Stimulated activated CD4-positive, alpha-beta T cell treated with anti-CD3 and anti-CD28 coated beads, Interleukin-4, amount 100 ng/mL, for 4 hours (primary cell): ENCODE results near the gene INPP4B.

Source experiments
- DNase-seq, 2 experiments: peaks; one replicate each; pipeline ENCODE4 v3.0.0-alpha.2; 2020

INPP4B gene

GRCh38 chr4:142367418-142368180 lies 478.5 kb downstream of the INPP4B start:
- no peak for DNase-seq

DNA sequence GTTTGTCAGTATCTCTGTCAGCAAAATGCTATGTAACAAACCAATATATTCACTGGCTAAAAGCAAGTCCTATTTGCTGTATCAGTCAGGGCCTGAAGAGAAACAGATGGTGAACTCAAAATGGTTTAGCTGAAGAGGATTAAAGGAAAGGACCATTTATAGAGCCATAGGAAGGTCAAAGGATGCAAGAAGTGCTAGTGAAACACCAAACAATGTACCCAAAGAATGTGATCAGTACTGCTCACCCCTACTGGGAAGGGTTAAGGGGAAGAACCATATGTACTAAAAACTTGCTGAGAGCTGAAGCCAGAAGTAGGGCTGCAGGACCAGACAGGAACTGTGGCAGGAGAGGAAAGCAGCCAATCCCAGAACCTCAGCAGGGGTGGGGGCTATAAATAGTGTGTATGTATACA lies 479.3 kb downstream of the INPP4B start:
- no peak for DNase-seq

- DNase-seq, result no peak
Observed at GRCh38 chr4:142365391-142365790, 480.7 kb downstream of the INPP4B start.

DNA sequence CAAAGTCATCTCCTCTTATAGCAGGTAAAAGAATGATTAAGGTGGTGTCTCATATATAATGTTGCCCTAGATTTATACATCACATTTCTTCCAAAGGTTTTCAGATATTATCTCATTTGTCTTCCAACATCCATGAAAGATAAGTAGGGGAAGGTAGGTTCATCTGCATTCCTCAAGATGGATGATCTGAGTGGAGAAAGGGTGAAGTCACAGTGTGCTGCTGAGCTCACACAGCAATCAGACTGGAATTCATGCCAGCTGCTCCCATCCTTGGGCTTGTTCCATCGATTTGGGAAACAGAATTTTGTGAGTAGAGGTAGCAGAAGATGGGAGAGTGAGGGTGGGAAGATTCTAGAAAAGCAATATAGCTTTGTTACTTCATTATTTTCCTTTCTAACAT lies 482.4 kb downstream of the INPP4B start:
- DNase-seq, result no peak

- DNase-seq, result no peak
Observed at GRCh38 chr4:142361981-142362380, 484.1 kb downstream of the INPP4B start.

GRCh38 chr4:142360657-142361056 lies 485.4 kb downstream of the INPP4B start:
- DNase-seq, result no peak

GRCh38 chr4:142358656-142359055 lies 487.4 kb downstream of the INPP4B start:
- DNase-seq, result no peak

GRCh38 chr4:142356801-142357200 lies 489.3 kb downstream of the INPP4B start:
- peak in 1 of 2 experiments; percentile 32 for DNase-seq

- no peak for DNase-seq
Observed at GRCh38 chr4:142356118-142356759, 489.9 kb downstream of the INPP4B start.

- no peak for DNase-seq
Observed at GRCh38 chr4:142355421-142355930, 490.6 kb downstream of the INPP4B start.

- no peak for DNase-seq
Observed at GRCh38 chr4:142354794-142355420, 491.2 kb downstream of the INPP4B start.

GRCh38 chr4:142354041-142354440 lies 492.1 kb downstream of the INPP4B start:
- DNase-seq, result no peak

GRCh38 chr4:142353149-142353738 lies 492.9 kb downstream of the INPP4B start:
- DNase-seq, result no peak

- DNase-seq, result no peak
Observed at GRCh38 chr4:142352712-142353111, 493.4 kb downstream of the INPP4B start.

DNA sequence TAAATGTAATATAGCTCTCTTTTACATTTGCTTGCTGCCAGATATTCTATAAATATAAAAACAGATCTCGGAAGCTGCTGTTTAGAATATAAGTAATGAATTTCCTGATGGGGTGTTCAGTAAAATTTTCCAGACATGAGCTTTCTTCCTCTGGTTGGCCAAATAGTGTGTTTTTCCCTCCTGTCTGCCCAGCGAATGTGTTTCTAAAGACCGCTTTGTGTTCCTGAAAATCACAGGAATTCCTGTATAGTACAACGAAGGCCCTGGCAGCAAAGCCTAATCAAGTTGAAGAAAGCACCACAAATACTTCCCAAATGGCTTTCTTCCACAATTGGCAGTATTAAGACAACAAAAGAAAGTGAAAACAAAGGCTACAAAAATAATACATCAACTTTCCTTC lies 494.1 kb downstream of the INPP4B start:
- DNase-seq, result no peak

GRCh38 chr4:142350871-142351270 lies 495.2 kb downstream of the INPP4B start:
- DNase-seq, result no peak

- DNase-seq, result no peak
Observed at GRCh38 chr4:142348613-142349021, 497.5 kb downstream of the INPP4B start.

DNA sequence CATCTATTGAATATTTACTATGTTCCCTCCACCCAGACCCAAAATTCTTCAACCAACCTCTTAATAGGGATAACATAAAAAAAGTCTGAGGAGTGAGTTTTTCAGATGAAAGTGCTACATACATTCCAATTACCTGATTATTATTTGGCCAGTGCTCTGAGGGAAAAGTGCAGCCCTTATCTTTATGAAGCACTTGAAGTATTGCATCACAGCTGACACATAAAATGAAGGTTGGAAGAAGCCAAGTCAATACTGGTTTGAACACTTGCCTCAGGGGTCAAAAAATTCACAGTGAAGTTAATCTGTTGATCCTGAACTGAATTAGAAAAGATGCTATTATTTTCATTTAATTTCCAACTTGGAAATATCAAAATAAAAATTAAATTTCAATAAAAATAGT lies 498.9 kb downstream of the INPP4B start:
- no peak for DNase-seq

GRCh38 chr4:142345924-142346323 lies 500.2 kb downstream of the INPP4B start:
- no peak for DNase-seq

GRCh38 chr4:142341268-142341667 lies 504.8 kb downstream of the INPP4B start:
- DNase-seq, result no peak

GRCh38 chr4:142339053-142339452 lies 507.0 kb downstream of the INPP4B start:
- DNase-seq, result no peak

- no peak for DNase-seq
Observed at GRCh38 chr4:142336251-142336934, 509.7 kb downstream of the INPP4B start.

GRCh38 chr4:142334931-142335330 lies 511.2 kb downstream of the INPP4B start:
- DNase-seq, result no peak
